GM18907 (cell line): Measurements from ENCODE around the gene TCERG1L.
"Not testable (repeated sequence)": the region's sequence is repeated elsewhere in the genome, so short reads cannot be mapped to it uniquely, and the experiment has no call there.

Source experiments
- ATAC-seq: cut with Tn5 transposase; IDR thresholded peaks from one replicate; pipeline ENCODE4 v1.9.1; 2021; ENCODE audit warnings: mild to moderate bottlenecking, moderate library complexity; ENCODE audit not compliant: unreplicated experiment

TCERG1L gene

GRCh38 chr10:131113165-131113564 is 198.4 kb downstream of the TCERG1L start:
- ATAC-seq: no peak

DNA sequence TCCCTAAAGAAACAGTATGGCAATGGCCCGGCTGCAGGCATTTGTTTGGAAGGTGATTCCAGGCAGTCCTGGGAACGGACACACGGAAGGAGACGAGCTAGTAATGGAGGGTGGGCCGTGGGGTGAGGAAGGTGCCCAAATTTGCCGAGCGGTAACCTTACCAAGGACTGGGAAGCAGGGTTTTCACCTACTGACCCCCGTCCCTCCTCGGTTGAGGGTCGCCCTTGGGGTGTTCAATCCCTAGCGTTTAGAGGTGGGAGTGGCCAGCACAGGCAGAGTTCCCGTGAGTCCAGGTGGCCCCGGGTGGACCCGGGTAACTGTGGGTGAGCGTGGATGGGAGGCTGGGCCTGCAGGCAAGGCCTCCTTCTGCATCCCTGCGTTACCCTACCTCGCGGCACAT is 198.8 kb downstream of the TCERG1L start:
- no peak for ATAC-seq

- no peak for ATAC-seq
Measured at GRCh38 chr10:131111471-131112080, 199.9 kb downstream of the TCERG1L start.

DNA sequence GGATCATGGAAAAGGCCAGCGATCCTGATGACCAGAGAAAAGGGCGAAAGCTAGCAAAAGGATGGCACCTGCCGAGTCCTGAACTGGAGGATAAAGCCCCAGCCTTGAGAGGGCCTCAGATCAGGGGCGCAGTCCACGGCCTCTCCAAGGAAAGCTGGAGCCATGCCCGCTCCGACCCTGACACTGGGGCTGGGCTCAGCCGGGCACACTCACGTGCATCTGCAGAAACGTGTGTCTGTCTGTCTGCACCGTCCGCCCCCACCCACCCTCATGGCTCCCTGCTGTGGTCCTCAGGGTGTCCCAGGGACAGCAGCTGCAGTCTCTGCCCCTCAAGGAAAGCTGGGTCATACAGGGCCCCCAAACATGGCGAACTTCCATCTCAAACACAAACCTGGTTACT is 200.5 kb downstream of the TCERG1L start:
- no peak for ATAC-seq

- ATAC-seq: no peak
Measured at GRCh38 chr10:131110241-131110783, 201.2 kb downstream of the TCERG1L start.

GRCh38 chr10:131109726-131110125 is 201.8 kb downstream of the TCERG1L start:
- no peak for ATAC-seq

- no peak for ATAC-seq
Measured at GRCh38 chr10:131109291-131109690, 202.2 kb downstream of the TCERG1L start.

GRCh38 chr10:131107970-131108369 is 203.6 kb downstream of the TCERG1L start:
- ATAC-seq: no peak

DNA sequence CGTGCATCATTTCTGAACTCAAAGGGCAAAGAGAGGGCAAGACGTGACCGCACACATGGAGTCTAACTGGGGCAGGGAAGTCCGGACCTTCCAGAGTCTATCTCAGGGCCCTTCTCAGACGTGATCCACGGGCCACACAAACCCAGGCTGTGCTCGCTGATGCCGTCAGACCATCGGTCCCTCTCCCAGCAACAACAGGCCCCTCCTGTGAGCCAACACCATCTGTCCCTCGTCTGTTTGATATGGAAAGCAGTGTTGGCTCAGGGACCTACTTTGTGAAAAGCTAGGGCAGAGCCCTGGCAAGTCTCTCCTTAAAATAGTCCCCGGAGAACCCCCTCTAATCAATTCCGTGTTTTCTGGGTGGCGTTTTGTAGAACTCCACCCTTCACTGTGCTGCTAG is 208.8 kb downstream of the TCERG1L start:
- no peak for ATAC-seq

DNA sequence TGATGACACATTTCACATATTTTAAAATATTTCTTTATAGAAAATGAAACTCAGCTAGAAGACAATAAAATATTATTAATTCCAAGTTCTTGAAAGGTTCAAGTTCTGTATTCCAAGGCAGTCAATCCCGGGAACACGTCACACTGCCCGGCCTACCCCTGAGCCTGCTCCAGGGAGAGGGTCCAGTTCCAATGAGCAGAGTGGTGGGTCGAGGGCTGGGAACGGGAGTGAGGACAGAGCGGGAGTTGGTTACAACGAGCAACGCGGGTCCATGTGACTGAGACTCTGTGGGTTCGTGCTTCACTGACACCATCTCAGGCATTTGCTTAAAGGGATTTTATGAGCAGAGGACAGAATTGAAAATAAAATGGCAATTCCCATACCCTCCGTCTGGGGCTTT is 209.4 kb downstream of the TCERG1L start:
- no peak for ATAC-seq

- not testable (repeated sequence) for ATAC-seq
Measured at GRCh38 chr10:131100418-131101410, 210.8 kb downstream of the TCERG1L start.

- no peak for ATAC-seq
Measured at GRCh38 chr10:131099028-131099726, 212.3 kb downstream of the TCERG1L start.

DNA sequence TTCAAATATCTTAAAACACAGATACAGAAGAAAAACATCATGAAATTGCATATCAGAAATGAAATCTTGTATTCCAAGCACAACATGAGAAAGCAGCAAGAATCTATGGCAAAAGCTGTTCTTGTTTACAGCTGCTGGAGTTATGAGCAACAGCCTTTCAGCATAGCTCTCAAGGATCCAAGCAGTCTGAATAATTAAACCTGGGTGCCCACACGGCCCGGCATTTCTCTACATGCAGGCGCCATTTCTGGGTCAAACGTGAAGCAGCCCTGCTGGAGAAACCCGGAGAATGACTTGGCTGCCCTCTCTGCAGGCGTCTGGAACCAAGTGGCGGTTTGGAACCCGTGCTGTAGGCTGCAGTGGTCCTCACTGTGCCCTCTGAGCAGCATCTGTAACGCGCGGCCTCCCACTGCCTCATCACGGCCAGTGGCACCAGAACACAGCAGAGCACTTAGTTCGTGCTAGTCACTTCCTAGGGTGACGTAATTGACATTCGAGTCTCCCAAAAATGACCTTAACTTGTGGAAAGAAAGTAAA is 213.0 kb downstream of the TCERG1L start:
- ATAC-seq: no peak

- no peak for ATAC-seq
Measured at GRCh38 chr10:131096031-131096430, 215.5 kb downstream of the TCERG1L start.

DNA sequence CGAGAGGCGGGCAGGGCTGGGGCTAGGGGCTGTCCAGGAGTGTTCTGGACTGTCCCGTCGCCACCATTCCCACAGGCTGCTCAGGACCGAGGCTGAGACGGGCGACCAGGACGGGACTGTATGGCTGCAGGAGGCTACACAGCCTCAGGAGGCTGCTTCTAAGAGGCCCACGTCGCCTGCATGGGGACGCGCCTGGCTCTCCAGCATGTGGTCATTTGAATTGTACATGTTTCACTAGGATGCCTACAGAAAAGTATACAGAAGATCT is 216.3 kb downstream of the TCERG1L start:
- ATAC-seq: no peak

DNA sequence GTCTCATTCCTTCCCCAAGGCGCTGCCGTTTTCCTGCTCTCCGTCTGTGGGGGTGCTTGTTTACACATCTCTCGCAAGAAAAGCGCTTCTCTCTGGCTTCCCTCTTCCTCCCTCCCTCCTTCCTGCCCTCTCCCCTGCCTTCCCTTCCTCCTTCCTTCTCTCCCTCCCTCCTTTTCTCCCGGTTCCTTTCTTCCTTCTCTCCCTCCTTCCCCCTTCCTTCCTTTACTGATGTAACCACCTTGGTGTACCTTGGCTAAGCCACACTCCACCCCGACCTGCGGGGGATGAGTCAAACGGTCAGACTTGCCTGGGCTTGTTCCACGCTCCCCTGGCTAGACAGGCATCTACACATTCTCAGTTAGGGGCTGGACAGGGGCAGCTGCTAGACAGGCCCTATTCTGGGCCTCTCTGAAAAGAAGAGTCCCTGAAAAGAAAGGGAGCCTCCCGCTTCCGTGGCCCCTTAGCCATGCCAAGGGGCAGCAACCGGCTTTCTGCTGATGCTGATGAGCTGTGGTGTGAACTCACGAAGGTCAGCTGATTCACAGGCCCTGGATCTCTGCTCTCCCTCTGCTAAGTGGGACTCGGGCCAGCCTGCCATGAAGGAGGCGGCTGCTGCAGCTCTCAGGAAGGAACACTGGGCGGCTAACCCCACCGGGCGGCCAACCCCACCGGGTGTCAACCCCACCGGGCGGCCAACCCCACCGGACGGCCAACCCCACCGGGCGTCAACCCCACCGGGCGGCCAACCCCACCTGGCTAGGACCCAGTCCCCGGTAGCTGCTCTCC is 216.8 kb downstream of the TCERG1L start:
- ATAC-seq: no peak

- ATAC-seq: no peak
Measured at GRCh38 chr10:131093795-131094366, 217.6 kb downstream of the TCERG1L start.

DNA sequence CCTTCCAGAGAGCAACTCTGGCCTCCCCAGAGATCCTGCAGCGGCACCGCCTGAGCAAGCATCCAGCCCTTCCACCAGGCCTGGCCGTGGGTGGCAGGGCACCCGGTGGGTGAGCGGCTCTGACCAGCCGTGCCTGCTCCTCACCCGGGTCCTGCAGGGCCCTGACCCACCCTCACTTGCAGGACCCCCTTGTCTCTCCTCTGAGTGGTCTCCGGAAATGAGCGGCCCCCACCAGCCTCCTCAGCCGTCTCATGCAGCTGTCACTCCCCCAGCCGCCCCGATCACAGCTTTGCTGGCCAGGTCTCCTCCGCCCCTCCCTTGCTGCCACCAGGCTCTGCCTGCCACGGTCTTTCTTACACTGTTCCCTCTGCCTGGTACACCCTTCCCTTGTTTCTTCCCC is 218.2 kb downstream of the TCERG1L start:
- no peak for ATAC-seq

- ATAC-seq: no peak
Measured at GRCh38 chr10:131092876-131093275, 218.6 kb downstream of the TCERG1L start.

DNA sequence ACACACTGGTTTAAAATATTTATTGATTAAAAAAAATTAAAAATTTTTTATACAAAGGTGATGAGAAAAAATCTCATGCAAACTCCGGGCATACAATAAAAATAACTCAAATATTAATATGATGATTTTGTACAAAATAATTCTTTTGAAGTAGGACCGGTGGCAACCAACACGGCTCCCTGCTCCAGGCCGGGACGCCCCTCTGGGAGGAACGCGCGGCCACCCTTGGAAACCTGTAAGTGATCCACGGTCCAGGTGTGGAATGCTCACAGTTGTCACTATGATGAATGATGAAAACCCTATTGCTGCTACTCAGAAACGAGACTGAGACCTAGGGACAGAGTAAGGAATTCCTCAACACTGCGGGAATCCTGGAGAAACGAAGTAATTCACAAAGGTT is 219.1 kb downstream of the TCERG1L start:
- ATAC-seq: no peak
